Mammary epithelial cell (primary cell): ENCODE measurements around the gene STK32C.

Experiments used
- EZH2 ChIP-seq: IDR thresholded peaks from 2 replicates; pipeline ENCODE4 v1.6.1; 2012; ENCODE audit warnings: low read length, inconsistent platforms, borderline replicate concordance
- TF ChIP-seq, protein P1 (sequence below), 2 donors: IDR thresholded peaks in 1 of 2; conservative IDR thresholded peaks in 1 of 2; 2 replicates each; pipeline ENCODE4 v1.5.1; 2011 to 2012; ENCODE audit warnings: inconsistent platforms in 2 of 2, low read length in 2 of 2, mild to moderate bottlenecking in 2 of 2, control low read depth in 1 of 2, low read depth in 1 of 2; ENCODE audit not compliant: insufficient read depth in 1 of 2; ENCODE audit errors: extremely low read depth in 1 of 2

DNA sequence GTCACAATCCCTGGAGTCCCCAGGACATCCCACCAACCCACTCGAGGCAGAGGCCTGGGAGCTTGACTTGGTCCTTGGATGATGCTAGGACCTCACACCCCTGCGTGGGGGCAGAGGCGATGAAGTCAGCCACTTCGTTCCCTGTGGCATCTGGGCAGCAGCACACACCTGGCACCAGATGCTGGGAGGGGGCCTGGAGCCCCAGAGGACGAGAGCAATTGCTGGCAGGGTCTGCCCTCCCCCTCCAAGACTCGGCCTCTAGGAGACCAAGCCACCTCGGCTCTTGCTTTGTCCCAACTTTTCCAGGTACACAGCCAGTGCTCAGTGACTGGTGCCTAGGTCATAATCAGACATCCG, 81.9 kb downstream of the STK32C start:
- TF ChIP-seq, protein P1, sequence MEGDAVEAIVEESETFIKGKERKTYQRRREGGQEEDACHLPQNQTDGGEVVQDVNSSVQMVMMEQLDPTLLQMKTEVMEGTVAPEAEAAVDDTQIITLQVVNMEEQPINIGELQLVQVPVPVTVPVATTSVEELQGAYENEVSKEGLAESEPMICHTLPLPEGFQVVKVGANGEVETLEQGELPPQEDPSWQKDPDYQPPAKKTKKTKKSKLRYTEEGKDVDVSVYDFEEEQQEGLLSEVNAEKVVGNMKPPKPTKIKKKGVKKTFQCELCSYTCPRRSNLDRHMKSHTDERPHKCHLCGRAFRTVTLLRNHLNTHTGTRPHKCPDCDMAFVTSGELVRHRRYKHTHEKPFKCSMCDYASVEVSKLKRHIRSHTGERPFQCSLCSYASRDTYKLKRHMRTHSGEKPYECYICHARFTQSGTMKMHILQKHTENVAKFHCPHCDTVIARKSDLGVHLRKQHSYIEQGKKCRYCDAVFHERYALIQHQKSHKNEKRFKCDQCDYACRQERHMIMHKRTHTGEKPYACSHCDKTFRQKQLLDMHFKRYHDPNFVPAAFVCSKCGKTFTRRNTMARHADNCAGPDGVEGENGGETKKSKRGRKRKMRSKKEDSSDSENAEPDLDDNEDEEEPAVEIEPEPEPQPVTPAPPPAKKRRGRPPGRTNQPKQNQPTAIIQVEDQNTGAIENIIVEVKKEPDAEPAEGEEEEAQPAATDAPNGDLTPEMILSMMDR (conservative IDR thresholded peaks at IDR 0.05 in 1 of 2, IDR thresholded peaks at IDR 0.05 in 1 of 2; ENCODE audit: extremely low read depth in 1 of 2, insufficient read depth in 1 of 2, low read depth in 1 of 2, low read length in 2 of 2): no peak
- no peak for TF ChIP-seq EZH2
